Keratinocyte (primary cell): Measurements from ENCODE around the gene FOXE3. TPM values are rescaled to one million over a fixed set of nuclear protein-coding genes. Genes with fewer than 3 reads are reported as not detected.

ENCODE experiments used
- DNase-seq: peaks from one replicate; pipeline ENCODE4 v3.0.0-alpha.2; 2011; ENCODE audit warnings: low read depth, missing footprints, low spot score
- FAIRE-seq: peaks from 2 replicates; lab custom pipeline; 2011; peaks lifted over from hg19 to GRCh38; lab: Jason Lieb, UNC
- H2AFZ ChIP-seq: 2 replicates; pipeline ENCODE4 v1.6.0; 2012; ENCODE audit warnings: low read length, control low read depth, inconsistent platforms; ENCODE audit not compliant: control insufficient read depth
- H3K27ac ChIP-seq: 2 replicates; pipeline ENCODE4 v1.5.1; 2011; ENCODE audit warnings: low read length; ENCODE audit not compliant: control insufficient read depth, insufficient read depth
- H3K27me3 ChIP-seq: 3 replicates; pipeline ENCODE4 v1.6.0; 2011; ENCODE audit warnings: low read length; ENCODE audit not compliant: control insufficient read depth, insufficient read depth; ENCODE audit errors: extremely low read depth
- H3K36me3 ChIP-seq, 2 experiments: 2 replicates in 1 of 2; 3 replicates in 1 of 2; pipeline ENCODE4 v1.5.1; 2011; ENCODE audit warnings: low read length in 2 of 2, mild to moderate bottlenecking in 1 of 2; ENCODE audit not compliant: control insufficient read depth in 2 of 2, insufficient read depth in 2 of 2; ENCODE audit errors: extremely low read depth in 1 of 2
- H3K4me1 ChIP-seq: 3 replicates; pipeline ENCODE4 v1.5.1; 2011; ENCODE audit warnings: low read length; ENCODE audit not compliant: control insufficient read depth, insufficient read depth; ENCODE audit errors: extremely low read depth
- H3K4me2 ChIP-seq: 3 replicates; pipeline ENCODE4 v1.6.0; 2011; ENCODE audit warnings: low read depth, low read length; ENCODE audit not compliant: control insufficient read depth, insufficient read depth; ENCODE audit errors: extremely low read depth
- H3K4me3 ChIP-seq, 3 experiments: fragments of 200-600 bp in 1 of 3; sonication (generic) in 1 of 3; 2 replicates in 2 of 3; 3 replicates in 1 of 3; pipeline ENCODE4 v1.5.1; 2011 to 2016; ENCODE audit warnings: low read length in 3 of 3, mild to moderate bottlenecking in 3 of 3, control low read depth in 2 of 3, inconsistent platforms in 1 of 3, low read depth in 1 of 3, mixed read lengths in 1 of 3, mixed run types in 1 of 3, moderate library complexity in 1 of 3; ENCODE audit not compliant: control insufficient read depth in 2 of 3, insufficient read depth in 2 of 3; ENCODE audit errors: extremely low read depth in 1 of 3
- H3K79me2 ChIP-seq: 2 replicates; pipeline ENCODE4 v1.6.0; 2012; ENCODE audit warnings: low read length; ENCODE audit not compliant: control insufficient read depth, insufficient read depth
- H3K9ac ChIP-seq: 3 replicates; pipeline ENCODE4 v1.6.0; 2011; ENCODE audit warnings: low read length; ENCODE audit not compliant: control insufficient read depth, insufficient read depth; ENCODE audit errors: extremely low read depth
- H3K9me1 ChIP-seq: 3 replicates; pipeline ENCODE4 v1.6.0; 2011; ENCODE audit warnings: low read length; ENCODE audit not compliant: control insufficient read depth, insufficient read depth; ENCODE audit errors: extremely low read depth
- H3K9me3 ChIP-seq: 2 replicates; pipeline ENCODE4 v1.5.1; 2012; ENCODE audit warnings: low read depth, low read length; ENCODE audit not compliant: control insufficient read depth
- H4K20me1 ChIP-seq: 3 replicates; pipeline ENCODE4 v1.6.0; 2011; ENCODE audit warnings: low read length; ENCODE audit not compliant: control insufficient read depth, insufficient read depth; ENCODE audit errors: extremely low read depth
- CTCF ChIP-seq, 3 experiments: IDR thresholded peaks in 1 of 3; conservative IDR thresholded peaks in 1 of 3; optimal IDR thresholded peaks in 1 of 3; 2 replicates in 2 of 3; 3 replicates in 1 of 3; pipeline versions ENCODE3 to v1.5.1; 2011; ENCODE audit warnings: low read length in 3 of 3, mild to moderate bottlenecking in 3 of 3, moderate library complexity in 2 of 3, control low read depth in 1 of 3, inconsistent platforms in 1 of 3; ENCODE audit not compliant: insufficient read depth in 2 of 3; ENCODE audit errors: extremely low read depth in 1 of 3
- EZH2 ChIP-seq: IDR thresholded peaks from one replicate; pipeline ENCODE4 v1.6.1; 2012; ENCODE audit warnings: inconsistent platforms, mild to moderate bottlenecking, low read length, moderate library complexity
- dilution Hi-C: fragments of 300-500 bp; cut with MboI; formaldehyde crosslinking; loops from one replicate; pipeline ENCODE4 v1.7.0; 2020; ENCODE audit warnings: low sequenced_read_pairs; ENCODE audit not compliant: extremely low pct_ligation_motif_present
- polyA plus RNA-seq, 5 experiments: library from polyadenylated mRNA; depleted of rRNA in 3 of 5; stranded (reverse) in 3 of 5; stranded (forward) in 1 of 5; unstranded in 1 of 5; fragments of >200 nt; gene quantifications; 1 replicate in 1 of 5; 2 replicates in 3 of 5; 3 replicates in 1 of 5; pipeline versions ENCODE4 v1.2.1 to v1.2.3, GENCODE V29; 2011 to 2012; ENCODE audit warnings: missing spikeins in 2 of 5, low read depth in 1 of 5, low replicate concordance in 1 of 5

Gene FOXE3
- polyA plus RNA-seq, 1 donor (not counting 4 experiments of a cell fraction or from before 2014, with no cell fraction given), result not detected

GRCh38 chr1:47433037-47433421, 16.9 kb downstream of the FOXE3 start:
- no peak overlapping the region for H3K27ac ChIP-seq
- no peak overlapping the region for H2AFZ ChIP-seq
- peaks cover 18% of the 10 kb centered on the region for H3K27me3 ChIP-seq
- DNase-seq (no peak), FAIRE-seq (no peak)
- no peak overlapping the region for H3K9ac ChIP-seq
- no peaks in the 10 kb centered on the region for H4K20me1 ChIP-seq
- dilution Hi-C loops, result no loop called here
- H3K4me3 ChIP-seq, result peak overlapping the region; percentile 15 to 37 (median 20)
- peaks cover 51% of the 10 kb centered on the region for H3K4me1 ChIP-seq
- no peak for TF ChIP-seq CTCF (optimal IDR thresholded peaks at IDR 0.05 in 1 of 3, IDR thresholded peaks at IDR 0.05 in 1 of 3, conservative IDR thresholded peaks at IDR 0.05 in 1 of 3; ENCODE audit: extremely low read depth in 1 of 3, insufficient read depth in 2 of 3, low read length in 3 of 3)
- no peak for TF ChIP-seq EZH2
- no peaks in the 10 kb centered on the region for H3K36me3 ChIP-seq
- H3K9me1 ChIP-seq, result no peaks in the 10 kb centered on the region
- no peaks in the 10 kb centered on the region for H3K9me3 ChIP-seq
- peaks cover 4% of the 10 kb centered on the region for H3K79me2 ChIP-seq
- H3K4me2 ChIP-seq, result peak overlapping the region; percentile 50

GRCh38 chr1:47433477-47434050, 17.5 kb downstream of the FOXE3 start:
- Histone ChIP-seq H4K20me1 (no peaks in the 10 kb centered on the region), H3K4me2 (peak overlapping the region; percentile 50), H2AFZ (peak overlapping the region; percentile 12), H3K27me3 (peaks cover 21% of the 10 kb centered on the region), H3K36me3 (no peaks in the 10 kb centered on the region), H3K4me3 (peak overlapping the region; percentile 20 to 56 (median 54)), H3K9me1 (no peaks in the 10 kb centered on the region), H3K27ac (no peak overlapping the region), H3K9me3 (no peaks in the 10 kb centered on the region), H3K79me2 (peaks cover 4% of the 10 kb centered on the region), H3K4me1 (peaks cover 51% of the 10 kb centered on the region), H3K9ac (peak overlapping the region; percentile 22)
- TF ChIP-seq EZH2 (no peak), CTCF (optimal IDR thresholded peaks at IDR 0.05 in 1 of 3, IDR thresholded peaks at IDR 0.05 in 1 of 3, conservative IDR thresholded peaks at IDR 0.05 in 1 of 3; ENCODE audit: extremely low read depth in 1 of 3, insufficient read depth in 2 of 3, low read length in 3 of 3) (no peak)
- FAIRE-seq (no peak), DNase-seq (no peak)
- dilution Hi-C loops, result no loop called here
